Colonic mucosa (tissue), 4 donors: ENCODE results near the gene TENM4. TPM values are rescaled to one million over a fixed set of nuclear protein-coding genes. Genes with fewer than 3 reads are reported as not detected.

Source experiments
- DNase-seq: peaks from one replicate; pipeline ENCODE4 v3.0.0-alpha.2; 2020
- H3K27ac ChIP-seq: fragments of 200-600 bp; one replicate; pipeline ENCODE4 v1.8.0; 2021
- H3K27me3 ChIP-seq: fragments of 200-600 bp; one replicate; pipeline ENCODE4 v1.8.0; 2021
- H3K36me3 ChIP-seq: fragments of 200-600 bp; one replicate; pipeline ENCODE4 v1.8.0; 2021
- H3K4me1 ChIP-seq: fragments of 200-600 bp; one replicate; pipeline ENCODE4 v1.8.0; 2021; ENCODE audit warnings: mild to moderate bottlenecking
- H3K4me3 ChIP-seq: fragments of 200-600 bp; one replicate; pipeline ENCODE4 v1.8.0; 2021
- H3K9ac ChIP-seq, 2 donors: one replicate each; pipeline ENCODE4 v1.7.0; 2013; ENCODE audit warnings: control low read depth in 2 of 2, low read depth in 2 of 2, low read length in 2 of 2
- H3K9me3 ChIP-seq: fragments of 200-600 bp; one replicate; pipeline ENCODE4 v1.8.0; 2021
- intact Hi-C: fragments of 100-400 bp; cut with DNase I; formaldehyde crosslinking; loops from one replicate; pipeline ENCODE4 v1.14.1; 2022
- total RNA-seq, 2 donors: library from RNA; stranded (reverse); fragmentation: NEBNext Ultra II Directional in 1 of 2; extraction: Animal tissue kit (Norgen Biotek cat#: 25700) in 1 of 2; gene quantifications; one replicate each; pipeline ENCODE4 v1.2.1, GENCODE V29; 2021
- TF ChIP-seq, protein P1 (sequence below): fragments of 200-600 bp; IDR thresholded peaks from one replicate; pipeline ENCODE4 v1.8.0; 2022; ENCODE audit warnings: antibody characterized with exemption, mild to moderate bottlenecking
- donor health status: healthy.
- donor health status: DM: no; HTN: no; CAD: no.
- donor health status: DM: no; HTN: no; CAD: no.

Gene TENM4
- total RNA-seq, 2 donors from 2014 or later, result 0.48 to 1.2 TPM

DNA sequence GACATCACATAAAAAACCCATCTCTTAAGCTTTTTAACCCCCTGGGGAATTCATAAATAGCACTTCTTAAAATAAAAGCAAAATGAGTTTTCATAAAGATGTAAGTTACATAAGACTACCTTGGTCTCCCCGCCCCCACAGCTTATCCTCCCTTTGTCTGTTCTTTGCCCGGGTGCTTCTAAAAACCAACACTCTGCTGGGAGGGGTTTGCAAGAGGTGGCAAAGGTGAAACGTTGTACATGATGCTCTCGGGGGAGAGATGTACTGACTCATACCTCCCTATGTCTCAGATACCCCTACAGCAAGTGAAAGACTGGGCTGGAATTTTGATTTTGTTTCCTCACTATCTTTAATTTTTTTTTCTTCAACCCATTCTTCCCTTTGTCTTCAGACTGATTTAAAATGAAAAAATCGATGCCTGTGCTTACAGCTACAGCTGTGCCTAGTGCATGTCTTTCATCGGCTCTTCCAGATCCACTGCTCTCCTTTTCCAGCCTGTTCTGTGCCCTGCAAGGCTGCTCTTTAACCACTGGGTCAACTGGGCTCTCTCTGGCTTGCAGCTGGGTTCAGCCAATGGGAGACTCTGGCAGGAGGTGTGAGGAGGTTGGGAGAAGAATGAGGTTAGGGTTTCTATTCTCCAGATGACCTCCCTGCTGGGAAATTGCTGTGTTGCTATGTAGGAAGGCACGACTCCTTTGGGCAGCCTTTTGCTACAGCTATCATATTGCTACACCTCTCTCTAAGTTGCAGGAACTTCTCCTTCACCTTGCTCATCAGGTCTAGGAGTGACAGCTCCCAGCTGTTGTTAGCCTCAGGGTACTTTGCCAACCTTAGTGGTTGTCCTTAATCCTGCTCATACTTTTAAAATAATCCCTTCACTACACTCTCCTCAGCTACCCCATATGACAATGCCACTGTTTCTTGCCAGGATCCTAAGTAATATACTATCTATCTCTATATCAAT, 266.5 kb downstream of the TENM4 start:
- Histone ChIP-seq H3K27me3 (no peaks in the 10 kb centered on the region), H3K27ac (no peak overlapping the region), H3K9ac (no peak overlapping the region), H3K4me3 (no peak overlapping the region), H3K36me3 (no peaks in the 10 kb centered on the region), H3K4me1 (no peaks in the 10 kb centered on the region), H3K9me3 (no peaks in the 10 kb centered on the region)
- TF ChIP-seq, protein P1, sequence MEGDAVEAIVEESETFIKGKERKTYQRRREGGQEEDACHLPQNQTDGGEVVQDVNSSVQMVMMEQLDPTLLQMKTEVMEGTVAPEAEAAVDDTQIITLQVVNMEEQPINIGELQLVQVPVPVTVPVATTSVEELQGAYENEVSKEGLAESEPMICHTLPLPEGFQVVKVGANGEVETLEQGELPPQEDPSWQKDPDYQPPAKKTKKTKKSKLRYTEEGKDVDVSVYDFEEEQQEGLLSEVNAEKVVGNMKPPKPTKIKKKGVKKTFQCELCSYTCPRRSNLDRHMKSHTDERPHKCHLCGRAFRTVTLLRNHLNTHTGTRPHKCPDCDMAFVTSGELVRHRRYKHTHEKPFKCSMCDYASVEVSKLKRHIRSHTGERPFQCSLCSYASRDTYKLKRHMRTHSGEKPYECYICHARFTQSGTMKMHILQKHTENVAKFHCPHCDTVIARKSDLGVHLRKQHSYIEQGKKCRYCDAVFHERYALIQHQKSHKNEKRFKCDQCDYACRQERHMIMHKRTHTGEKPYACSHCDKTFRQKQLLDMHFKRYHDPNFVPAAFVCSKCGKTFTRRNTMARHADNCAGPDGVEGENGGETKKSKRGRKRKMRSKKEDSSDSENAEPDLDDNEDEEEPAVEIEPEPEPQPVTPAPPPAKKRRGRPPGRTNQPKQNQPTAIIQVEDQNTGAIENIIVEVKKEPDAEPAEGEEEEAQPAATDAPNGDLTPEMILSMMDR, result no peak
- no peak for DNase-seq
- intact Hi-C loops, result no loop called here

DNA sequence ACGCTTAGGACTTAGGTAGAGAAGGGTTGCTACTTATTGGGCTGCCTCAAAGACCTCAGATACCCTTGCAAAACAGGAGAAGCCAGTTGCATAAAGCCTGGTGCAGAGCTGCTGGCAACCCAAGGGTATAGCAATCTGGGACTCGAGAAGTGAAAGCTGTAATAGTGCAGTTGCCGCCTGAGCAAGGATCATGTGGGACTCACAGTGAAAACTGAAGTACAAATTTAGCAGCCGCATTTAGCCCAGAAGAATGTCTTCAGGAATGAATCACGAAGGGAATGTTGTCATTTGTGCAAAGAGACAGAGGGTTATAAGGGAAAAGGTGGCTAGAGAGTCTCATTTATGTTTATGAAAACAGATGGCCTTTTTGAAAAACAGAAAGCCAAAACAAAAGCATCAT, 267.2 kb downstream of the TENM4 start:
- H3K36me3 ChIP-seq, result no peaks in the 10 kb centered on the region
- intact Hi-C loops, result no loop called here
- TF ChIP-seq, protein P1, result no peak
- H3K27ac ChIP-seq, result no peak overlapping the region
- no peak overlapping the region for H3K4me3 ChIP-seq
- no peaks in the 10 kb centered on the region for H3K9me3 ChIP-seq
- no peak for DNase-seq
- no peaks in the 10 kb centered on the region for H3K27me3 ChIP-seq
- H3K4me1 ChIP-seq, result no peaks in the 10 kb centered on the region
- no peak overlapping the region for H3K9ac ChIP-seq

DNA sequence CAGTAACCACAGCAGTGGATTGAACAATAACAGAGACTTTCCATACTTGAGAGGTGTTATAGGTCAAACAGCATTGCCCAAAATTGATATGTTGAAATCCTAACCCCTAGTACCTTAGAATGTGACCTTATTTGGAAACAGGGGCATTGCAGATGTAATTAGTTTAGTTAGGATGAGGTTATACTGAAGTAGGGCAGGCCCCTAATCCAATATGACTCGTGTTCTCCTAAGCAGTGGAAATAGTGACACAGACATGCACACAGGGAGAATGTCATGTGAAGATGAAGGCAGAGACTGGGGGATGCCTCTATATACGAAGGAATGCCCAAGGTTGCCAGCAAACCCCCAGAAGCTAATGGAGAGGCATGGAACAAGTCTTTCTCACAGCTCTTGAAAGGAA, 270.5 kb downstream of the TENM4 start:
- no peaks in the 10 kb centered on the region for H3K36me3 ChIP-seq
- H3K4me3 ChIP-seq, result no peak overlapping the region
- TF ChIP-seq, protein P1, result no peak
- no peaks in the 10 kb centered on the region for H3K27me3 ChIP-seq
- no peak for DNase-seq
- no peak overlapping the region for H3K27ac ChIP-seq
- H3K9me3 ChIP-seq, result no peaks in the 10 kb centered on the region
- intact Hi-C loops, result no loop called here
- H3K4me1 ChIP-seq, result no peaks in the 10 kb centered on the region
- no peak overlapping the region for H3K9ac ChIP-seq

DNA sequence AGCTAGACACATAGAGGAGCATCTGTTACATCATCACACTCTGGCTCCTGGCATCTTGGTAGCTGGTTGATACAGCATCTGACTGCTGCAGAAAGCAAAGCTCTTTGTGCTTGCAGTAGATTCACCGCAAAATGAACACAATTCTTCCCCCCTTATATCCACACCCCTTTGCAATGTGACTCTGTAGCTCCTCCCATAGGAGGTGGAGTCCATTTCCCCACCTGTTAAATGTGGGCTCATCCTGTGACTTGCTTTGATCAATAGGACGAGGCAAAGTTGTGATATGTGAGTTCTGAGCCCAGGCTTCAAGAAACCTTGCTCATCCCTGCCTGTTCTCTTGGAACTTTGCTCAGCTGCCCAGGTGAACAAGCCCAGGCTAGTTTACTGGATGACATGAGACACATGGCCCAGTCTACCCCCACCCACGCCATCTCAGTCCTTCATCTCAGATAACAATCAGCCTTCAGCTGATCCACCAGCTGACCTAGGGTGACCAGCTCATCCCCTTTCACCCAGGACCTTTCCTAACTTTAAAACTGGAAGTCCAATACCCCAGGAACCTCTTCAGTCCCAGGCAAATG, 272.2 kb downstream of the TENM4 start:
- Histone ChIP-seq H3K4me3 (no peak overlapping the region), H3K36me3 (no peaks in the 10 kb centered on the region), H3K9ac (no peak overlapping the region), H3K27me3 (no peaks in the 10 kb centered on the region), H3K27ac (no peak overlapping the region), H3K4me1 (no peaks in the 10 kb centered on the region), H3K9me3 (no peaks in the 10 kb centered on the region)
- intact Hi-C loops, result no loop called here
- DNase-seq, result no peak
- TF ChIP-seq, protein P1, result no peak

DNA sequence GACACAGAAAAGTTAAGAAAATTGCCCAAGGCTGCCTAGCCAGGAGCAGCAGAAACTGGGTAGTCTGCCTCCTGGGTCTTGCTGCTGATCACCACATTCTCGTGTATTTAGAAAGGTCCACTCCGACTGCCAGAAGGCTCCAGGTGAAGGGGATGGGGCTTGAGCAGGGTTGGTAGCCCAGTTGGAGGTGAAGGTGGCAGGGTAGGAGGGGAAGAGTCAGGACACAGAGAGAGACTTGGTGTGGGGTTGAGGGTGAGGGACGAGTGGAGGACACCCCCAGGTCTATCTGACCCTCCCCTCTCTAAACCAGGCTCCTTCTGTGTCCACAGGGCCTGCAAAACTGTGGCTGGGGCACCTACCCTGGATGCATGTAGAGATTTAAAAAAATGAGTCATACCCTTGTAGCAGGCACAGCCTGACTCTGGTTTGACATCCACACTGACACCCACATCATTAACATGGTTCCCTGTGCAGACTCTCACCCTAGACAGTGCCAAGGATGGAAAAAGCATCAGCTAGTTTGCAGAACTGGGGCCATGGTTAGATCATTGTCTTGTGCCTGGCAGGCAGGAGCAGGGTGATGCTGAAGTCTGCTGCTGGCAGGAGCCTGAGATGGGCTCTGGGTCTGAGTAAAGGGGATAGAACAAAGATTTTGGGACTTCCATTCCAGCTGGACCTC, 273.2 kb downstream of the TENM4 start:
- H3K36me3 ChIP-seq, result no peaks in the 10 kb centered on the region
- H3K27ac ChIP-seq, result no peak overlapping the region
- TF ChIP-seq, protein P1, result no peak
- no peak overlapping the region for H3K9ac ChIP-seq
- H3K27me3 ChIP-seq, result no peaks in the 10 kb centered on the region
- no peaks in the 10 kb centered on the region for H3K9me3 ChIP-seq
- no peak for DNase-seq
- intact Hi-C loops, result no loop called here
- no peak overlapping the region for H3K4me3 ChIP-seq
- H3K4me1 ChIP-seq, result no peaks in the 10 kb centered on the region
